Vagina (tissue), 2 donors: Measurements from ENCODE around the gene NCS1.

Experiments
- CTCF ChIP-seq, 3 experiments: fragments of 450-650 bp in 2 of 3; fragments of 200-600 bp in 1 of 3; sonication (generic) in 1 of 3; IDR thresholded peaks; one replicate each; pipeline ENCODE4 v1.5.1; 2017 to 2019; ENCODE audit warnings: antibody characterized with exemption in 3 of 3, mild to moderate bottlenecking in 2 of 3, moderate library complexity in 2 of 3
- POLR2A ChIP-seq, 2 donors: fragments of 450-650 bp; IDR thresholded peaks; one replicate each; pipeline ENCODE4 v1.6.1; 2017; ENCODE audit warnings: antibody characterized with exemption in 2 of 2, mild to moderate bottlenecking in 2 of 2, moderate library complexity in 2 of 2
- POLR2AphosphoS5 ChIP-seq, 2 donors: sonication (generic); formaldehyde crosslinking; IDR thresholded peaks; one replicate each; pipeline ENCODE4 v1.9.0; 2017; ENCODE audit warnings: antibody characterized with exemption in 2 of 2, mild to moderate bottlenecking in 2 of 2, low read depth in 1 of 2; ENCODE audit not compliant: insufficient read depth in 1 of 2

DNA sequence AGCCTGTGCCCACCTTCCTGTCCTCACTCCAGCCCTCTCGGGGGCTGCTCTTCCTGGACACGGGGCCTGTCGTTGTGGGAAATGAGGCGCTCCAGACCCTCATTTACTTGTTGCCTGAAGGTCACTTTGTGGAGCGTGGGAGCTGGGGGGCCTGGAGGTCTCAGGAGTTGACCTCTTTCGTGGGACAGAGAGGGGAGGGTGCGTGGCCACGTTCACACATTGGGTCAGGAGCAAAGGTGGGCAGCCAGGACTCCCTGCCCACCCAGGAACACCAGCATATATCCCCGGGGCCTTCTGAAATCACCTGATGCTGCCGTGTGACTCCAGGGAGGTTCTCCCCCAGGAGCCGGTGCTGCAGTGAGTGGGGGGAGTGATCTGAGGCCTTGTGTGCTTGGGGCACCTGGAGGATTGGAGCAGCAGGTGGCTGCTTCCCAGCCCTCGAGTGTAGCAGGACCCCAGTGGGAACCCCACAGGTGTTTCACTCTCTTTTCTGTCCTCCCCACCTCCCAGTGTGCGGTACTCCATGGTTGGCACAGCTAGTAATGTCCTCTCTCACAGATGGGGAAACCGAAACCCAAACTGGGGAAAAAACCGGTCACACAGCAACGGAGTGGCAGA lies 20.3 kb downstream of the NCS1 start:
- no peak for TF ChIP-seq CTCF (IDR thresholded peaks at IDR 0.05)
- TF ChIP-seq POLR2AphosphoS5 (IDR thresholded peaks at IDR 0.05; ENCODE audit: insufficient read depth in 1 of 2, low read depth in 1 of 2), result no peak
- TF ChIP-seq POLR2A (IDR thresholded peaks at IDR 0.05), result no peak
